ENCODE results near the gene ADAMTS2.

Gene ADAMTS2

GRCh38 chr5:179301796-179302195 is 43.5 kb downstream of the ADAMTS2 start:
- no peak for TF ChIP-seq CTCF (IDR thresholded peaks at IDR 0.05; ENCODE audit: extremely low read depth, insufficient read depth, missing control alignments)
- in situ Hi-C loops (cut with MboI; ENCODE audit: low pct_unique_long_range_greater_than_20kb, low sequenced_read_pairs, unreplicated experiment): no loop called here
- no peak for DNase-seq (ENCODE audit: low spot score)

- no peak for TF ChIP-seq CTCF (IDR thresholded peaks at IDR 0.05; ENCODE audit: extremely low read depth, insufficient read depth, missing control alignments)
- in situ Hi-C loops (cut with MboI; ENCODE audit: low pct_unique_long_range_greater_than_20kb, low sequenced_read_pairs, unreplicated experiment): no loop called here
- DNase-seq (ENCODE audit: low spot score): no peak
These were observed 43.9 kb downstream of the ADAMTS2 start for GRCh38 chr5:179301376-179301775.

- DNase-seq (ENCODE audit: low spot score): no peak
- TF ChIP-seq CTCF (IDR thresholded peaks at IDR 0.05; ENCODE audit: extremely low read depth, insufficient read depth, missing control alignments): no peak
- in situ Hi-C loops (cut with MboI; ENCODE audit: low pct_unique_long_range_greater_than_20kb, low sequenced_read_pairs, unreplicated experiment): no loop called here
These were observed 44.6 kb downstream of the ADAMTS2 start for GRCh38 chr5:179300581-179301180.

GRCh38 chr5:179298181-179298993 is 46.9 kb downstream of the ADAMTS2 start:
- in situ Hi-C loops (cut with MboI; ENCODE audit: low pct_unique_long_range_greater_than_20kb, low sequenced_read_pairs, unreplicated experiment): no loop called here
- no peak for DNase-seq (ENCODE audit: low spot score)
- TF ChIP-seq CTCF (IDR thresholded peaks at IDR 0.05; ENCODE audit: extremely low read depth, insufficient read depth, missing control alignments): no peak

- DNase-seq (ENCODE audit: low spot score): no peak
- in situ Hi-C loops (cut with MboI; ENCODE audit: low pct_unique_long_range_greater_than_20kb, low sequenced_read_pairs, unreplicated experiment): no loop called here
- no peak for TF ChIP-seq CTCF (IDR thresholded peaks at IDR 0.05; ENCODE audit: extremely low read depth, insufficient read depth, missing control alignments)
These were observed 47.6 kb downstream of the ADAMTS2 start for GRCh38 chr5:179297486-179298180.

GRCh38 chr5:179297026-179297425 is 48.2 kb downstream of the ADAMTS2 start:
- no peak for DNase-seq (ENCODE audit: low spot score)
- no peak for TF ChIP-seq CTCF (IDR thresholded peaks at IDR 0.05; ENCODE audit: extremely low read depth, insufficient read depth, missing control alignments)
- in situ Hi-C loops (cut with MboI; ENCODE audit: low pct_unique_long_range_greater_than_20kb, low sequenced_read_pairs, unreplicated experiment): no loop called here

Measured in GM13977 (cell line).